MCF 10A (cell line): ENCODE results near the gene DRAP1. TPM values are rescaled to one million over a fixed set of nuclear protein-coding genes. Genes with fewer than 3 reads are reported as not detected.
A peak's percentile ranks its signal among the peaks of the same experiment; 100 is the strongest.

Experiments
- BruUV-seq: library from RNA; stranded (reverse); fragments of 400-500 nt; replicated peaks from 2 replicates; lab custom pipeline; 2021; lab: Mats Ljungman, UMichigan
- CTCF ChIA-PET: fragments of 300-600 bp; sonication (Branson Sonifier 250); formaldehyde crosslinking; extraction: SDS; loops from one replicate; lab custom pipeline; 2021; ENCODE audit warnings: antibody characterized with exemption, inconsistent platforms; lab: Yijun Ruan, JAX
- POLR2A ChIA-PET: fragments of 300-600, 350-650 bp; sonication (Branson Sonifier 250); formaldehyde crosslinking; extraction: SDS; loops from one replicate; lab custom pipeline; 2020; ENCODE audit warnings: antibody characterized with exemption, inconsistent platforms; lab: Yijun Ruan, JAX
- DNase-seq: peaks from one replicate; pipeline ENCODE4 v3.0.0-alpha.2; 2018; ENCODE audit not compliant: unreplicated experiment
- H3K27ac Mint-ChIP-seq: one replicate; pipeline ENCODE4 v1.8.0; 2022; ENCODE audit warnings: mild to moderate bottlenecking, low read depth, mixed read lengths; ENCODE audit not compliant: unreplicated experiment
- H3K27me3 Mint-ChIP-seq: one replicate; pipeline ENCODE4 v1.8.0; 2022; ENCODE audit warnings: mixed read lengths; ENCODE audit not compliant: insufficient read depth, unreplicated experiment
- H3K36me3 Mint-ChIP-seq: one replicate; pipeline ENCODE4 v1.8.0; 2022; ENCODE audit warnings: mild to moderate bottlenecking, moderate library complexity, mixed read lengths; ENCODE audit not compliant: insufficient read depth, unreplicated experiment
- H3K4me1 Mint-ChIP-seq: one replicate; pipeline ENCODE4 v1.8.0; 2022; ENCODE audit warnings: mixed read lengths; ENCODE audit not compliant: insufficient read depth, unreplicated experiment
- H3K4me3 Mint-ChIP-seq: one replicate; pipeline ENCODE4 v1.8.0; 2022; ENCODE audit warnings: mild to moderate bottlenecking, moderate library complexity, mixed read lengths; ENCODE audit not compliant: unreplicated experiment
- H3K9me3 Mint-ChIP-seq: one replicate; pipeline ENCODE4 v1.8.0; 2022; ENCODE audit warnings: mixed read lengths; ENCODE audit not compliant: unreplicated experiment
- CTCF ChIP-seq: fragments of 200-600 bp; IDR thresholded peaks from one replicate; pipeline ENCODE4 v1.8.0; 2022; ENCODE audit warnings: antibody characterized with exemption, mild to moderate bottlenecking; ENCODE audit not compliant: unreplicated experiment
- intact Hi-C: fragments of 100-400 bp; cut with micrococcal nuclease; formaldehyde crosslinking; loops from 2 replicates; pipeline ENCODE4 v1.14.1; 2022
- total RNA-seq: library from RNA; stranded (reverse); gene quantifications from 2 replicates; pipeline ENCODE4 v1.2.3, GENCODE V29; 2022

Gene DRAP1
- total RNA-seq, 1 experiment from 2014 or later, result 167 TPM

GRCh38 chr11:65921033-65921555 is 1.9 kb downstream of the DRAP1 start:
- Mint-ChIP-seq H3K9me3 (no peaks in the 10 kb centered on the region), H3K36me3 (peaks cover 14% of the 10 kb centered on the region), H3K27ac (no peak overlapping the region), H3K27me3 (no peaks in the 10 kb centered on the region), H3K4me3 (peak overlapping the region; percentile 89), H3K4me1 (peaks cover 20% of the 10 kb centered on the region)
- POLR2A ChIA-PET, result interaction anchor here (0.9 to 2.8 kb wide), 10 partner anchors 22 to 258 kb away, joined by 3 to 22 read pairs (median 6); partner anchors contain the start of genes CCDC85B, CFL1, FIBP and FOSL1
- no TSS peak for BruUV-seq
- TF ChIP-seq CTCF, result no peak
- intact Hi-C loops, result no loop called here
- no peak for DNase-seq
- CTCF ChIA-PET, result interaction anchor here (0.6 to 1.4 kb wide), 3 partner anchors 32 to 37 kb away, joined by 3 to 4 read pairs (median 4); partner anchors contain the start of gene FIBP

- POLR2A ChIA-PET, result interaction anchor here (0.9 to 2.8 kb wide), 3 partner anchors 22 to 40 kb away, joined by 3 to 22 read pairs (median 3); partner anchors contain the start of gene FOSL1
These were observed 2.6 kb downstream of the DRAP1 start for GRCh38 chr11:65921876-65922275.

GRCh38 chr11:65922565-65922964 is 3.3 kb downstream of the DRAP1 start:
- ChIA-PET CTCF (interaction anchor here (0.6 to 2.7 kb wide), 4 partner anchors 9 to 540 kb away, joined by 3 to 9 read pairs (median 6); partner anchors contain the start of genes FIBP and SLC25A45), POLR2A (interaction anchor here (0.9 to 1.4 kb wide), 5 partner anchors 26 to 39 kb away, joined by 3 to 5 read pairs (median 4); partner anchors contain the start of genes CCDC85B, FIBP and SART1)
- intact Hi-C loops, result no loop called here
- H3K4me1 Mint-ChIP-seq, result peaks cover 7% of the 10 kb centered on the region
- no peak overlapping the region for H3K27ac Mint-ChIP-seq
- DNase-seq, result no peak
- no peak overlapping the region for H3K4me3 Mint-ChIP-seq
- H3K27me3 Mint-ChIP-seq, result no peaks in the 10 kb centered on the region
- TF ChIP-seq CTCF, result no peak
- no TSS peak for BruUV-seq
- no peaks in the 10 kb centered on the region for H3K9me3 Mint-ChIP-seq
- H3K36me3 Mint-ChIP-seq, result peaks cover 14% of the 10 kb centered on the region

More at GRCh38 chr11:65921876-65922275, 2.6 kb downstream of the DRAP1 start:
- no TSS peak for BruUV-seq
- TF ChIP-seq CTCF, result no peak
- no peak overlapping the region for H3K4me3 Mint-ChIP-seq
- no peak overlapping the region for H3K27ac Mint-ChIP-seq
- no peak for DNase-seq
- H3K4me1 Mint-ChIP-seq, result peaks cover 12% of the 10 kb centered on the region
- CTCF ChIA-PET, result interaction anchor here (0.7 to 2.7 kb wide), 3 partner anchors 34 to 37 kb away, joined by 4 to 8 read pairs (median 5); partner anchors contain the start of gene FIBP
- no peaks in the 10 kb centered on the region for H3K27me3 Mint-ChIP-seq
- intact Hi-C loops, result no loop called here
- peaks cover 14% of the 10 kb centered on the region for H3K36me3 Mint-ChIP-seq
- H3K9me3 Mint-ChIP-seq, result no peaks in the 10 kb centered on the region

GRCh38 chr11:65925397-65925796 is 6.2 kb downstream of the DRAP1 start:
- no TSS peak for BruUV-seq
- TF ChIP-seq CTCF, result no peak
- CTCF ChIA-PET, result interaction anchor here (0.6 kb wide), 1 partner anchor 206 kb away, joined by 3 read pairs; no protein-coding TSS in a partner anchor
- Mint-ChIP-seq H3K27me3 (no peaks in the 10 kb centered on the region), H3K27ac (no peak overlapping the region), H3K9me3 (no peaks in the 10 kb centered on the region), H3K4me1 (peaks cover 3% of the 10 kb centered on the region), H3K36me3 (peaks cover 14% of the 10 kb centered on the region), H3K4me3 (no peak overlapping the region)
- POLR2A ChIA-PET, result no interaction called here
- DNase-seq, result no peak
- intact Hi-C loops, result no loop called here
